ENCODE results near the gene KIF5A. TPM values are rescaled to one million over a fixed set of nuclear protein-coding genes. Genes with fewer than 3 reads are reported as not detected.

KIF5A gene
- total RNA-seq, 2 experiments from 2014 or later, result 0.64 to 0.89 TPM

GRCh38 chr12:57632958-57633840 lies 83.4 kb downstream of the KIF5A start, which contains the start of gene B4GALNT1:
Gene B4GALNT1, minus strand, starts transcription at chr12:57633201. Its CDS starts 1,069 bp downstream, at chr12:57632132.
- Mint-ChIP-seq H3K27me3 (peaks cover 56% of the 10 kb centered on the region), H3K27ac (no peak within 1 kb of the TSS), H3K36me3 (ENCODE audit: low read depth) (no peaks in the 10 kb centered on the region), H3K9me3 (no peaks in the 10 kb centered on the region), H3K4me3 (peak within 1 kb of the TSS; percentile 68), H3K4me1 (peaks cover 9% of the 10 kb centered on the region)
- CTCF ChIA-PET, result interaction anchor here (0.7 to 2.9 kb wide), 14 partner anchors 11 to 177 kb away, joined by 3 to 16 read pairs (median 4); partner anchors contain the start of genes CDK4 and OS9
- POLR2A ChIA-PET, result no interaction called here
- DNase-seq, result peak; percentile 64

Small RNA genes within 50 kb of the gene (microRNA-seq; reads per million reads assigned to microRNA genes)
- gene MIR616 (ENCODE audit: borderline microRNAs expressed, borderline replicate concordance) (not detected), gene MIR6758 (ENCODE audit: borderline microRNAs expressed, borderline replicate concordance) (not detected)

Other genes starting within 250 kb of the KIF5A start
- 10 to 100 TPM; 71.6 to 74.5 TPM for gene R3HDM2, start 119.0 kb upstream of the KIF5A start, total RNA-seq
- gene INHBC, start 115.3 kb upstream of the KIF5A start, total RNA-seq, result not detected
- not detected for gene INHBE, start 94.7 kb upstream of the KIF5A start, total RNA-seq
- under 1 TPM; 0.52 to 0.94 TPM for gene GLI1, start 90.3 kb upstream of the KIF5A start, total RNA-seq
- gene ARHGAP9, start 70.2 kb upstream of the KIF5A start, total RNA-seq, result 100 to 1,000 TPM; 218 to 259 TPM
- 100 to 1,000 TPM; 214 to 247 TPM for gene MARS1, start 62.0 kb upstream of the KIF5A start, total RNA-seq
- 10 to 100 TPM; 10.5 to 11.4 TPM for gene DDIT3, start 29.5 kb upstream of the KIF5A start, total RNA-seq
- 10 to 100 TPM; 66.0 to 80.1 TPM for gene MBD6, start 27.2 kb upstream of the KIF5A start, total RNA-seq
- gene DCTN2, start 2.9 kb upstream of the KIF5A start, total RNA-seq, result 10 to 100 TPM; 79.3 to 80.5 TPM
- gene PIP4K2C, start 41.1 kb downstream of the KIF5A start, total RNA-seq, result 10 to 100 TPM; 17.9 to 20.4 TPM
- 10 to 100 TPM; 15.5 to 16.5 TPM for gene DTX3, start 54.8 kb downstream of the KIF5A start, total RNA-seq
- gene ARHGEF25, start 61.4 kb downstream of the KIF5A start, total RNA-seq, result under 1 TPM; 0.25 to 0.42 TPM
- gene B4GALNT1, start 83.2 kb downstream of the KIF5A start, total RNA-seq, result under 1 TPM; 0.62 to 0.77 TPM
- gene OS9, start 144.1 kb downstream of the KIF5A start, total RNA-seq, result 100 to 1,000 TPM; 138 to 142 TPM
- gene AGAP2, start 188.7 kb downstream of the KIF5A start, total RNA-seq, result 10 to 100 TPM; 72.6 to 73.3 TPM
- gene TSPAN31, start 195.0 kb downstream of the KIF5A start, total RNA-seq, result 10 to 100 TPM; 18.6 to 22.3 TPM
- gene CDK4, start 202.3 kb downstream of the KIF5A start, total RNA-seq, result 100 to 1,000 TPM in 1 of 2 experiments, 10 to 100 TPM in 1; 84.4 to 104 TPM
- gene MARCHF9, start 205.1 kb downstream of the KIF5A start, total RNA-seq, result 10 to 100 TPM; 23.7 to 27.2 TPM
- gene CYP27B1, start 217.0 kb downstream of the KIF5A start, total RNA-seq, result 1 to 10 TPM; 1.9 to 2.3 TPM
- gene METTL1, start 222.1 kb downstream of the KIF5A start, total RNA-seq, result 10 to 100 TPM; 13.4 to 17.2 TPM
- 1 to 10 TPM; 2.8 to 3.0 TPM for gene EEF1AKMT3, start 222.6 kb downstream of the KIF5A start, total RNA-seq
- gene TSFM, start 232.7 kb downstream of the KIF5A start, total RNA-seq, result 10 to 100 TPM; 23.6 to 29.7 TPM

All from activated CD4-positive, alpha-beta T cell treated with anti-CD3 and anti-CD28 coated beads, Interleukin-2, amount 10 ng/mL, durations not matched to agents 7 days and 5 days (primary cell).